Keratinocyte (primary cell): ENCODE results near the gene NBPF1. TPM values are rescaled to one million over a fixed set of nuclear protein-coding genes. Genes with fewer than 3 reads are reported as not detected.

Experiments used
- DNase-seq: peaks from one replicate; pipeline ENCODE4 v3.0.0-alpha.2; 2011; ENCODE audit warnings: low read depth, missing footprints, low spot score
- FAIRE-seq: peaks from 2 replicates; lab custom pipeline; 2011; peaks lifted over from hg19 to GRCh38; lab: Jason Lieb, UNC
- H2AFZ ChIP-seq: 2 replicates; pipeline ENCODE4 v1.6.0; 2012; ENCODE audit warnings: low read length, control low read depth, inconsistent platforms; ENCODE audit not compliant: control insufficient read depth
- H3K27ac ChIP-seq: 2 replicates; pipeline ENCODE4 v1.5.1; 2011; ENCODE audit warnings: low read length; ENCODE audit not compliant: control insufficient read depth, insufficient read depth
- H3K27me3 ChIP-seq: 3 replicates; pipeline ENCODE4 v1.6.0; 2011; ENCODE audit warnings: low read length; ENCODE audit not compliant: control insufficient read depth, insufficient read depth; ENCODE audit errors: extremely low read depth
- H3K36me3 ChIP-seq, 2 experiments: 2 replicates in 1 of 2; 3 replicates in 1 of 2; pipeline ENCODE4 v1.5.1; 2011; ENCODE audit warnings: low read length in 2 of 2, mild to moderate bottlenecking in 1 of 2; ENCODE audit not compliant: control insufficient read depth in 2 of 2, insufficient read depth in 2 of 2; ENCODE audit errors: extremely low read depth in 1 of 2
- H3K4me1 ChIP-seq: 3 replicates; pipeline ENCODE4 v1.5.1; 2011; ENCODE audit warnings: low read length; ENCODE audit not compliant: control insufficient read depth, insufficient read depth; ENCODE audit errors: extremely low read depth
- H3K4me2 ChIP-seq: 3 replicates; pipeline ENCODE4 v1.6.0; 2011; ENCODE audit warnings: low read depth, low read length; ENCODE audit not compliant: control insufficient read depth, insufficient read depth; ENCODE audit errors: extremely low read depth
- H3K4me3 ChIP-seq, 3 experiments: fragments of 200-600 bp in 1 of 3; sonication (generic) in 1 of 3; 2 replicates in 2 of 3; 3 replicates in 1 of 3; pipeline ENCODE4 v1.5.1; 2011 to 2016; ENCODE audit warnings: low read length in 3 of 3, mild to moderate bottlenecking in 3 of 3, control low read depth in 2 of 3, inconsistent platforms in 1 of 3, low read depth in 1 of 3, mixed read lengths in 1 of 3, mixed run types in 1 of 3, moderate library complexity in 1 of 3; ENCODE audit not compliant: control insufficient read depth in 2 of 3, insufficient read depth in 2 of 3; ENCODE audit errors: extremely low read depth in 1 of 3
- H3K79me2 ChIP-seq: 2 replicates; pipeline ENCODE4 v1.6.0; 2012; ENCODE audit warnings: low read length; ENCODE audit not compliant: control insufficient read depth, insufficient read depth
- H3K9ac ChIP-seq: 3 replicates; pipeline ENCODE4 v1.6.0; 2011; ENCODE audit warnings: low read length; ENCODE audit not compliant: control insufficient read depth, insufficient read depth; ENCODE audit errors: extremely low read depth
- H3K9me1 ChIP-seq: 3 replicates; pipeline ENCODE4 v1.6.0; 2011; ENCODE audit warnings: low read length; ENCODE audit not compliant: control insufficient read depth, insufficient read depth; ENCODE audit errors: extremely low read depth
- H3K9me3 ChIP-seq: 2 replicates; pipeline ENCODE4 v1.5.1; 2012; ENCODE audit warnings: low read depth, low read length; ENCODE audit not compliant: control insufficient read depth
- H4K20me1 ChIP-seq: 3 replicates; pipeline ENCODE4 v1.6.0; 2011; ENCODE audit warnings: low read length; ENCODE audit not compliant: control insufficient read depth, insufficient read depth; ENCODE audit errors: extremely low read depth
- EZH2 ChIP-seq: IDR thresholded peaks from one replicate; pipeline ENCODE4 v1.6.1; 2012; ENCODE audit warnings: inconsistent platforms, mild to moderate bottlenecking, low read length, moderate library complexity
- dilution Hi-C: fragments of 300-500 bp; cut with MboI; formaldehyde crosslinking; loops from one replicate; pipeline ENCODE4 v1.7.0; 2020; ENCODE audit warnings: low sequenced_read_pairs; ENCODE audit not compliant: extremely low pct_ligation_motif_present
- polyA plus RNA-seq, 5 experiments: library from polyadenylated mRNA; depleted of rRNA in 3 of 5; stranded (reverse) in 3 of 5; stranded (forward) in 1 of 5; unstranded in 1 of 5; fragments of >200 nt; gene quantifications; 1 replicate in 1 of 5; 2 replicates in 3 of 5; 3 replicates in 1 of 5; pipeline versions ENCODE4 v1.2.1 to v1.2.3, GENCODE V29; 2011 to 2012; ENCODE audit warnings: missing spikeins in 2 of 5, low read depth in 1 of 5, low replicate concordance in 1 of 5
- TF ChIP-seq, protein P1 (sequence below), 3 experiments: IDR thresholded peaks in 1 of 3; conservative IDR thresholded peaks in 1 of 3; optimal IDR thresholded peaks in 1 of 3; 2 replicates in 2 of 3; 3 replicates in 1 of 3; pipeline versions ENCODE3 to v1.5.1; 2011; ENCODE audit warnings: low read length in 3 of 3, mild to moderate bottlenecking in 3 of 3, moderate library complexity in 2 of 3, control low read depth in 1 of 3, inconsistent platforms in 1 of 3; ENCODE audit not compliant: insufficient read depth in 2 of 3; ENCODE audit errors: extremely low read depth in 1 of 3

Gene NBPF1
- polyA plus RNA-seq, 1 donor (not counting 4 experiments of a cell fraction or from before 2014, with no cell fraction given), result 16.4 TPM

DNA sequence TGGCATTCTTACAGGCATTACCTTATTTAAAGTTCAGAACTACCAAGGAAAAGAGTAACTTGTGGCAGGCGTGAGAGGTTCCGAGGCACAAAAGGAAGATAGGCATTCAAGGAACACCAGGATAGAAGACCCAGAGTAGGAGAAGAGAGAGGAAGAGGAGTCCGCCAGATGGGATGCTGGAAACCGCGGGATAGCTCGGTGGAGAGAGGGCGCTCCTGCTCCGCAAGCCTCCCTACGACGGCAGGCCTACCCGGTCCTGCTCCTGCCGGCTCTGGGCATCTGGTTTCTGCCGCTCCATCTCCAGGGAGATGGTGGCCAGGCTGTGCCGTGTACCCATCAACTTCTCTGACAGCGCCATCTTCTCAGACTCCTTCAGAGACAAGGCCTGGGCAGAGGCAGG is 5.4 kb upstream of the NBPF1 start:
- H3K9ac ChIP-seq, result no peak overlapping the region
- H4K20me1 ChIP-seq, result peaks cover 20% of the 10 kb centered on the region
- no peaks in the 10 kb centered on the region for H3K79me2 ChIP-seq
- no peak overlapping the region for H3K27ac ChIP-seq
- DNase-seq, result no peak
- peaks cover 4 to 6% of the 10 kb centered on the region in 2 experiments for H3K36me3 ChIP-seq
- H3K27me3 ChIP-seq, result no peaks in the 10 kb centered on the region
- dilution Hi-C loops, result no loop called here
- H3K9me1 ChIP-seq, result peaks cover 3% of the 10 kb centered on the region
- no peak overlapping the region for H3K4me3 ChIP-seq
- FAIRE-seq, result no peak
- H3K9me3 ChIP-seq, result no peaks in the 10 kb centered on the region
- no peak overlapping the region for H3K4me2 ChIP-seq
- H3K4me1 ChIP-seq, result peaks cover 32% of the 10 kb centered on the region
- H2AFZ ChIP-seq, result no peak overlapping the region
- no peak for TF ChIP-seq EZH2
- TF ChIP-seq, protein P1, sequence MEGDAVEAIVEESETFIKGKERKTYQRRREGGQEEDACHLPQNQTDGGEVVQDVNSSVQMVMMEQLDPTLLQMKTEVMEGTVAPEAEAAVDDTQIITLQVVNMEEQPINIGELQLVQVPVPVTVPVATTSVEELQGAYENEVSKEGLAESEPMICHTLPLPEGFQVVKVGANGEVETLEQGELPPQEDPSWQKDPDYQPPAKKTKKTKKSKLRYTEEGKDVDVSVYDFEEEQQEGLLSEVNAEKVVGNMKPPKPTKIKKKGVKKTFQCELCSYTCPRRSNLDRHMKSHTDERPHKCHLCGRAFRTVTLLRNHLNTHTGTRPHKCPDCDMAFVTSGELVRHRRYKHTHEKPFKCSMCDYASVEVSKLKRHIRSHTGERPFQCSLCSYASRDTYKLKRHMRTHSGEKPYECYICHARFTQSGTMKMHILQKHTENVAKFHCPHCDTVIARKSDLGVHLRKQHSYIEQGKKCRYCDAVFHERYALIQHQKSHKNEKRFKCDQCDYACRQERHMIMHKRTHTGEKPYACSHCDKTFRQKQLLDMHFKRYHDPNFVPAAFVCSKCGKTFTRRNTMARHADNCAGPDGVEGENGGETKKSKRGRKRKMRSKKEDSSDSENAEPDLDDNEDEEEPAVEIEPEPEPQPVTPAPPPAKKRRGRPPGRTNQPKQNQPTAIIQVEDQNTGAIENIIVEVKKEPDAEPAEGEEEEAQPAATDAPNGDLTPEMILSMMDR (optimal IDR thresholded peaks at IDR 0.05 in 1 of 3, IDR thresholded peaks at IDR 0.05 in 1 of 3, conservative IDR thresholded peaks at IDR 0.05 in 1 of 3; ENCODE audit: extremely low read depth in 1 of 3, insufficient read depth in 2 of 3, low read length in 3 of 3), result no peak

DNA sequence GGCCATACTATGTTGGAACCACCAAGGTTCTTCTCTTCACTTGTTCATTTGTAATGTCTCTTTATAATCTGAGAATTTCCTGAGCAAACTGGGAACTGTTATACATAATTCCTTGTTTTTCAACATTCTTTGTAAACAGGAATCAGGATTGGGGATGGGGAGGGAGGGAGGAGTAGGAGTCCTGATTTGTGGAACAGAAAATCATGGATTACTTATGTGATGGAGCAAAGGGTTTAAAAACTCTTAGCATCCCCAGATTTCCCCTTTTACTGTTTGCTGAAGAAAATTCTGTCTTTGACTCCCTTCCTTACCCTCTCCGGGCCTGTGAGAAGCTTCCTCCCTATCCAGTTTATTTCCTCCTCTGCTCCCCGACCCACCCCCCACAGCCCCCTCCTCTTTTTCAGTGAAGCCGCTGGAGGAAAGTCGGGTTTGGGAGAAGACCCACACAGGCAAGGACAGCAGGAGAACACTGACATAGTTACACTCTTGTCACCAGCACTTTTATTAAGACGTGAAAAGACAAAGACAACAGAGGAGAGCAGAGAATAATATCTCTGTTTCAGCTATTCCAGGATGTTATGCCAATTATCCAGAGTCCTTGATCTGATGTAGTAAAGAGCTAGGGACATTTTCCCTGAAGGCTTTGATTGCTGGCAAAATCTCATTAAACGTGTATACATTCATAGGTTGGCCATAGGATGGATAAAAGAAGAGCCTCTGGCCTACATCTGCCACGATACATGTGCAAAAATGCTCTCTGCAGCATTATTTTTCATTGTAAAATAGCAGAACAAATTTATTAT is 4.6 kb upstream of the NBPF1 start:
- no peak for DNase-seq
- Histone ChIP-seq H4K20me1 (peaks cover 13% of the 10 kb centered on the region), H3K9ac (no peak overlapping the region), H3K4me3 (no peak overlapping the region), H3K4me1 (peaks cover 27% of the 10 kb centered on the region), H3K9me1 (no peaks in the 10 kb centered on the region), H3K9me3 (no peaks in the 10 kb centered on the region), H3K27me3 (no peaks in the 10 kb centered on the region), H3K36me3 (peaks cover 4 to 6% of the 10 kb centered on the region in 2 experiments), H3K27ac (no peak overlapping the region), H2AFZ (no peak overlapping the region), H3K79me2 (no peaks in the 10 kb centered on the region), H3K4me2 (no peak overlapping the region)
- dilution Hi-C loops, result no loop called here
- FAIRE-seq, result no peak
- TF ChIP-seq, protein P1 (optimal IDR thresholded peaks at IDR 0.05 in 1 of 3, IDR thresholded peaks at IDR 0.05 in 1 of 3, conservative IDR thresholded peaks at IDR 0.05 in 1 of 3; ENCODE audit: extremely low read depth in 1 of 3, insufficient read depth in 2 of 3, low read length in 3 of 3), result no peak
- no peak for TF ChIP-seq EZH2
